Measurements from ENCODE around the gene SYDE1. TPM values are rescaled to one million over a fixed set of nuclear protein-coding genes. Genes with fewer than 3 reads are reported as not detected.
A peak's percentile ranks its signal among the peaks of the same experiment; 100 is the strongest.

The SYDE1 gene
- total and polyA plus RNA-seq, 2 of the 4 experiments (the other 2 are of a cell fraction): 19.4 to 64.9 TPM

DNA sequence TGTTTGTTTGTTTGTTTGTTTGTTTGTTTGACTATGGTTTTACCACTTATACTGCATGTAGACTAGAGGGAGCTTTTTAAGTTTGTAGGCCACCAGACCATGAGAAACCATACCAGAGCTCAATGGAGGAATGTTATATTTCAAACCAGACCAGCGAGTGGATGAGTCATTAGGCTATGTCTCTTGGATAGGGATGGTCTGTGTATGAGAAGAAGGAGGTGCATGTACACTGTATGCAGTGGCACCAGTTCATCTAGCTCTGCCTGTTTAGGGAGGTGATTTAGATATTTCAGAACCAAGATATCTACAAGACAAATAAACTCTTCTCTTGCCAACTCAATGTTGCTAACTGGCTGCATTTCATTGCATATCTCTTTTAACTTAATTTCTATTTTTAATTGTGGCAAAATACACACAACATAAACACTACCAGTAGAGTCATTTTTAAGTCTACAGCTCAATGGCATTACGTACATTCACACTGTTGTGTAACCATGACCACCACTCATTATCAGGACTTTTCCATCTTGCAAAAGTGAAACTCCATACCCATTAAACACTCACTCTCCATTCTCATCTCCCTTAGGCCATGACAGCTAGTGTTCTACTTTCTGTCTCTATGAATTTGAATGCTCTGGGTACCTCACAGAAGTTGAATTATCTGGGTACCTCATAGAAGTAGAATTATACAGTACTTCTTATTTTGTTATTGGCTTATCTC, 29.2 kb downstream of the SYDE1 start:
- Histone ChIP-seq H3K27me3 (ENCODE audit: control insufficient read depth, insufficient read depth, low read length) (no peaks in the 10 kb centered on the region), H3K18ac (ENCODE audit: low read depth, low read length) (peak overlapping the region; percentile 6; the same call in 1 of the 2 replicates), H3K4me1 (ENCODE audit: control insufficient read depth, insufficient read depth, low read length) (peaks cover 13% of the 10 kb centered on the region), H2AFZ (replicated peaks; ENCODE audit: low read length, poor library complexity) (no peak overlapping the region), H3K9me3 (ENCODE audit: control insufficient read depth, insufficient read depth, low read length) (peaks cover 9% of the 10 kb centered on the region), H4K91ac (ENCODE audit: insufficient read depth, low read depth, low read length) (peak overlapping the region; percentile 35), H3K4me3 (ENCODE audit: insufficient read depth, low read depth, low read length) (no peak overlapping the region), H3K9me1 (ENCODE audit: insufficient read depth, low read length) (0 out of 2 replicates have a peak, but pooled peaks cover 2% of the 10 kb centered on the region), H3K4ac (ENCODE audit: low read depth, low read length) (peak overlapping the region; percentile 37; the same call in 1 of the 2 replicates), H2BK120ac (ENCODE audit: low read depth, low read length) (peak overlapping the region; percentile 64), H2BK20ac (ENCODE audit: low read depth, low read length) (peak overlapping the region; percentile 63; the same call in 1 of the 2 replicates), H2AK5ac (ENCODE audit: low read depth, low read length) (0 out of 2 replicates have a peak overlapping the region, but pooled peaks have one; percentile 19), H4K20me1 (ENCODE audit: insufficient read depth, low read length) (no peaks in the 10 kb centered on the region), H4K5ac (ENCODE audit: low read depth, low read length) (no peak overlapping the region), H3K4me2 (ENCODE audit: low read depth, low read length) (peak overlapping the region; percentile 32; the same call in 1 of the 2 replicates), H3K56ac (ENCODE audit: extremely low read depth, insufficient read depth, low read length) (no peak overlapping the region), H3K36me3 (ENCODE audit: control insufficient read depth, insufficient read depth, low read length) (no peaks in the 10 kb centered on the region), H3K79me1 (ENCODE audit: low read depth in 1 of 2, low read length in 2 of 2) (no peaks in the 10 kb centered on the region), H2BK15ac (ENCODE audit: low read depth, low read length) (peak overlapping the region; percentile 13; the same call in 1 of the 3 replicates), H4K8ac (ENCODE audit: low read depth in 2 of 2, low read length in 2 of 2) (peak overlapping the region in 1 of 2 experiments; percentile 54; a peak in 1 of 4 replicates), H2AK9ac (replicated peaks; ENCODE audit: low read depth, low read length, poor library complexity) (no peak overlapping the region), H3K9ac (ENCODE audit: low read depth, low read length) (no peak overlapping the region), H3K27ac (ENCODE audit: insufficient read depth, low read length) (no peak overlapping the region), H2BK5ac (ENCODE audit: low read depth, low read length, poor library complexity, severe bottlenecking) (peak overlapping the region; percentile 95), H3K23ac (ENCODE audit: low read depth, low read length) (no peak overlapping the region), H3K14ac (replicated peaks; ENCODE audit: low read depth, low read length) (peak overlapping the region; percentile 8; the same call in 1 of the 2 replicates)
- dilution Hi-C loops (cut with HindIII; ENCODE audit: low sequenced_read_pairs, unreplicated experiment) (no loop called here), intact Hi-C loops (cut with micrococcal nuclease) (loop anchor here (1.0 kb wide), 1 partner anchor 11 kb away; a partner anchor contains a TSS), in situ Hi-C loops (cut with MboI; ENCODE audit: low sequenced_read_pairs) (no loop called here)
- ATAC-seq (ENCODE audit: low read depth) (peak; percentile 94), DNase-seq (peak; percentile 82)
- BruUV-seq (replicated peaks): no TSS peak
- no peak for TF ChIP-seq CTCF (conservative IDR thresholded peaks at IDR 0.05; ENCODE audit: low read depth, low read length)
- no peak for TF ChIP-seq CHD1 (IDR thresholded peaks at IDR 0.05; ENCODE audit: low read depth, low read length)
- no peak for TF ChIP-seq ELK1 (IDR thresholded peaks at IDR 0.05; ENCODE audit: borderline replicate concordance, low read depth, low read length)
- TF ChIP-seq SMC3 (IDR thresholded peaks at IDR 0.05; ENCODE audit: low read depth, low read length): no peak
- peak; percentile 71; the same call in 1 of the 2 replicates for TF ChIP-seq FOS (IDR thresholded peaks at IDR 0.05; ENCODE audit: low read depth, low read length)
- no peak for TF ChIP-seq MAFK (IDR thresholded peaks at IDR 0.05; ENCODE audit: low read depth, low read length)
- peak; percentile 73 for TF ChIP-seq CEBPB (IDR thresholded peaks at IDR 0.05; ENCODE audit: low read depth, low read length)
- no peak for TF ChIP-seq POLR2A (IDR thresholded peaks at IDR 0.05; ENCODE audit: low read depth, low read length)
- TF ChIP-seq USF2 (IDR thresholded peaks at IDR 0.05; ENCODE audit: low read depth, low read length): no peak
- CTCF ChIA-PET: interaction anchor here (0.6 to 1.1 kb wide), 3 partner anchors 10 to 16 kb away, joined by 3 read pairs; no protein-coding TSS in a partner anchor
- 13% methylated on average over 1 of the region's 2 CpGs; no CpG with 5 or more reads in 1 of the 2 experiments for WGBS, 2 experiments (ENCODE audit: extremely low coverage in 2 of 2, insufficient read length in 1 of 2)
- POLR2A ChIA-PET (ENCODE audit: unreplicated experiment): interaction anchor here (0.5 to 1.3 kb wide), 3 partner anchors 11 to 15 kb away, joined by 3 to 5 read pairs (median 4); a partner anchor contains a TSS

All from IMR-90 (cell line).